ENCODE results near the gene SH2D2A. TPM values are rescaled to one million over a fixed set of nuclear protein-coding genes. Genes with fewer than 3 reads are reported as not detected.
"Not testable (repeated sequence)": the region's sequence is repeated elsewhere in the genome, so short reads cannot be mapped to it uniquely, and the experiment has no call there.

The SH2D2A gene
- polyA plus RNA-seq, 6 donors from 2014 or later: 0.26 to 1.2 (median 0.31) TPM; not detected in 1

- ATAC-seq (ENCODE audit: low read depth in 2 of 2) (no peak), DNase-seq (no peak)
- Mint-ChIP-seq H3K36me3 (peaks cover 5 to 10% of the 10 kb centered on the region in 2 donors), H3K27me3 (no peaks in the 10 kb centered on the region), H3K4me3 (no peak overlapping the region), H3K9me3 (no peaks in the 10 kb centered on the region), H3K4me1 (peaks cover 39 to 53% (median 46%) of the 10 kb centered on the region in 3 donors), H3K27ac (peak overlapping the region in 2 of 6 donors; percentile 29 to 39)
Measured at GRCh38 chr1:156776942-156777341, 39.7 kb downstream of the SH2D2A start.

DNA sequence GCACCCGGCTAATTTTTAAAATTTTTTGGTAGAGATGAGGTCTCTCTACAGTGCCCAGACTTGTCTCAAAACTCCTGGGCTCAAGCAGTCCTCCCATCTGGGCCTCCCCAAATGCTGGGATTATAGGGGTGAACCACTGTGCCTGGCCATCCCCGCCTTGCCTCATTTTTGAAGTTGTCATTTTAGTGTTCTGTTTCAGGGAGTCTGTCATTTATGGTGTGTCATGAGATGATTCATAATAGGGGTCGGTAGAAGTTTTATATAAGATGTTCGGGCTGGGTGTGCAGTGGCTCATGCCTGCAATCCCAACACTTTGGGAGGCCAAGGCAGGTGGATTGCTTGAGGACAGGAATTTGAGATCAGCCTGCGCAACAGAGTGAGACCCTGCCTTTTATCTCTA, 40.8 kb downstream of the SH2D2A start:
- H3K4me1 Mint-ChIP-seq: peaks cover 38 to 51% (median 49%) of the 10 kb centered on the region in 3 donors
- no peak for DNase-seq
- H3K36me3 Mint-ChIP-seq: peaks cover 8 to 13% of the 10 kb centered on the region in 2 donors
- H3K9me3 Mint-ChIP-seq: no peaks in the 10 kb centered on the region
- H3K4me3 Mint-ChIP-seq: no peak overlapping the region
- H3K27me3 Mint-ChIP-seq: no peaks in the 10 kb centered on the region
- no peak for ATAC-seq (ENCODE audit: low read depth in 2 of 2)
- peak overlapping the region in 3 of 6 donors; percentile 25 to 55 (median 54) for H3K27ac Mint-ChIP-seq

- H3K36me3 Mint-ChIP-seq: peaks cover 12 to 19% of the 10 kb centered on the region in 2 donors
- ATAC-seq (ENCODE audit: low read depth in 2 of 2) (no peak), DNase-seq (no peak)
- no peaks in the 10 kb centered on the region for H3K27me3 Mint-ChIP-seq
- H3K27ac Mint-ChIP-seq: peak overlapping the region in 2 of 6 donors; percentile 4 to 47
- no peak overlapping the region for H3K4me3 Mint-ChIP-seq
- H3K4me1 Mint-ChIP-seq: peaks cover 51 to 69% (median 69%) of the 10 kb centered on the region in 3 donors
- H3K9me3 Mint-ChIP-seq: no peaks in the 10 kb centered on the region
Measured at GRCh38 chr1:156773607-156774006, 43.0 kb downstream of the SH2D2A start.

GRCh38 chr1:156772728-156773497, 43.7 kb downstream of the SH2D2A start:
- Mint-ChIP-seq H3K4me3 (peak overlapping the region in 1 of 8 donors; percentile 4), H3K9me3 (no peaks in the 10 kb centered on the region), H3K27ac (peak overlapping the region in 4 of 6 donors; percentile 20 to 81 (median 71)), H3K4me1 (peaks cover 50 to 76% (median 68%) of the 10 kb centered on the region in 3 donors), H3K36me3 (peaks cover 12 to 19% of the 10 kb centered on the region in 2 donors), H3K27me3 (no peaks in the 10 kb centered on the region)
- DNase-seq: no peak
- ATAC-seq (ENCODE audit: low read depth in 2 of 2): no peak

- no peaks in the 10 kb centered on the region for H3K27me3 Mint-ChIP-seq
- peaks cover 12 to 19% of the 10 kb centered on the region in 2 donors for H3K36me3 Mint-ChIP-seq
- H3K4me1 Mint-ChIP-seq: peaks cover 46 to 71% (median 61%) of the 10 kb centered on the region in 3 donors
- no peak overlapping the region for H3K4me3 Mint-ChIP-seq
- ATAC-seq (ENCODE audit: low read depth in 2 of 2): no peak
- H3K9me3 Mint-ChIP-seq: no peaks in the 10 kb centered on the region
- peak overlapping the region in 1 of 6 donors; percentile 67 for H3K27ac Mint-ChIP-seq
- no peak for DNase-seq
Measured at GRCh38 chr1:156772222-156772621, 44.4 kb downstream of the SH2D2A start.

- Mint-ChIP-seq H3K27ac (peak overlapping the region in 2 of 6 donors; percentile 10 to 86), H3K36me3 (peaks cover 12 to 17% of the 10 kb centered on the region in 2 donors), H3K4me3 (peak overlapping the region in 1 of 8 donors; percentile 30), H3K4me1 (peaks cover 41 to 51% (median 47%) of the 10 kb centered on the region in 3 donors), H3K27me3 (no peaks in the 10 kb centered on the region), H3K9me3 (no peaks in the 10 kb centered on the region)
- DNase-seq: no peak
- ATAC-seq (ENCODE audit: low read depth in 2 of 2): no peak
Measured at GRCh38 chr1:156768610-156769295, 47.9 kb downstream of the SH2D2A start.

DNA sequence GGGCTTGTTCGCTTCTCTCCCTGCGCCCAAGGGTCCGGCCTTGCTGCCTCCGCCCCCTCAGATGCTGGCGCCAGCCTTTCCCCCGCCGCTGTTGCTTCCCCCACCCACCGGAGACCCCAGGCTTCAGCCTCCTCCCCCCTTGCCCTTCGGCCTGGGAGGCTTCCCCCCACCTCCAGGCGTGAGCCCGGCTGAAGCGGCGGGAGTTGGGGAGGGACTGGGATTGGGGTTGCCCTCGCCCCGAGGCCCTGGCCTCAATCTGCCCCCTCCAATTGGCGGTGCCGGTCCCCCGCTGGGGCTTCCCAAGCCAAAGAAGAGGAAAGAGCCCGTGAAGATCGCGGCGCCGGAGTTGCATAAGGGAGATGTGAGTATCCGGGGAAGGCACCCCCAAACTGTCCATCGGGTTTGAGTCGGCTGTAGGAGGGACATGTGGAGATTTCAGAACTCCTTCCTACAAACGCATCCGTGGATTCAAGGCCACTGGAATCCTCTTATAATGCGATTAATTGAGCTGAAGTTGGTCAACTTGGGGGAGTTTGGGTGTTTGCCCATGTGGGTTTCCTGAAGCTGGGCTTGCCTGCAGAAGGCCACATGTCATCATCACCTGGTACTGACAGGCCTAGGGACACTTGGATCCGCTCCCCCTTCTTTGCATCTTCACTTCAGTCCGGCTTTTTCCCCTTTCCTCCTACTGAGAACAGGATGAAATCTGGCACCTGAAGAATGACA, 48.6 kb downstream of the SH2D2A start:
- H3K4me1 Mint-ChIP-seq: peaks cover 37 to 45% (median 40%) of the 10 kb centered on the region in 3 donors
- no peak overlapping the region for H3K4me3 Mint-ChIP-seq
- ATAC-seq (ENCODE audit: low read depth in 2 of 2) (peak in 1 of 2 donors; percentile 6), DNase-seq (no peak)
- H3K27me3 Mint-ChIP-seq: no peaks in the 10 kb centered on the region
- peaks cover 12 to 13% of the 10 kb centered on the region in 2 donors for H3K36me3 Mint-ChIP-seq
- H3K27ac Mint-ChIP-seq: peak overlapping the region in 1 of 6 donors; percentile 86
- H3K9me3 Mint-ChIP-seq: no peaks in the 10 kb centered on the region

DNA sequence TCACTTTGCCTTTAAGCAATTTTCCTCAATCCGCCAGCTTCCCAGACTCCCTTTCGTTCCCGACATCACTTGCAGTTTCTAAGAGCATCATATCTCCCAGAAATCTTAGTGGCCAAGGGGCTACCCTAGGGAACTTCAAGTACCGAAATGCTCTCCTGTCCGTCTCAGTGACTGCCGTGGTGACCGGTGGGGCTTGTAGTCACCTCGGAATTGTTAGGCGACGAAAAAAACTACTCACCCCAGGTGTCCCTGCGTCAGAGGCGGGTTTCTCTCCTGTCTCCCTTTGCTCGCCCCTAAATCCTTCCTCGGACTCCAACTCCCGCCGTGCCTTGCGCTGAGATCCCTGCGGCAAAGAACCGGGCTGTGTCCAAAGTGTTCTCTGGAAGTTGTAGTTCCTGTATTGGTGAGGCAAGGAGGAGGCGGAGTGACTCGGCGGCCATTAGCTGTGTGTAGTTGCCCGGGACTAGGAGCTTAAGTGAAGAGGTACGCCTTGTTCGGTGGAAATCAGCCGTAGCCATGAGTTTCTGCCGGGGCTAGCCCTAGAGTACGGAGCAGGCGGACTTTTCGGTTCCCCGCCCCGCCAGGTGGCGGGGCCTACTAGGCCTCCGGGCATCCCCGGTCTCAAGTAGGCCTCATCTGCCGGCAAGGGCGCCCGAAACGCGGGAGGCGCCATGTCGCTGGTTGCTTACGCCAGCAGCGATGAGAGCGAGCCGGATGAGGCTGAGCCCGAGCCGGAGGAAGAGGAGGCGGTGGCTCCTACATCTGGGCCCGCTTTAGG, 49.4 kb downstream of the SH2D2A start, which contains the start of gene PRCC:
Gene PRCC (plus strand): TSS at position 435 of the 778 bp plus-strand sequence. CDS start 237 bp downstream, at position 672.
- Mint-ChIP-seq H3K9me3 (no peaks in the 10 kb centered on the region), H3K4me3 (no peak within 1 kb of the TSS), H3K36me3 (peaks cover 12 to 13% of the 10 kb centered on the region in 2 donors), H3K27ac (peak within 1 kb of the TSS in 4 of 6 donors; percentile 24 to 86 (median 60)), H3K27me3 (no peaks in the 10 kb centered on the region), H3K4me1 (peaks cover 31 to 38% (median 33%) of the 10 kb centered on the region in 3 donors)
- ATAC-seq (ENCODE audit: low read depth in 2 of 2) (peak; percentile 91), DNase-seq (peak; percentile 98)

DNA sequence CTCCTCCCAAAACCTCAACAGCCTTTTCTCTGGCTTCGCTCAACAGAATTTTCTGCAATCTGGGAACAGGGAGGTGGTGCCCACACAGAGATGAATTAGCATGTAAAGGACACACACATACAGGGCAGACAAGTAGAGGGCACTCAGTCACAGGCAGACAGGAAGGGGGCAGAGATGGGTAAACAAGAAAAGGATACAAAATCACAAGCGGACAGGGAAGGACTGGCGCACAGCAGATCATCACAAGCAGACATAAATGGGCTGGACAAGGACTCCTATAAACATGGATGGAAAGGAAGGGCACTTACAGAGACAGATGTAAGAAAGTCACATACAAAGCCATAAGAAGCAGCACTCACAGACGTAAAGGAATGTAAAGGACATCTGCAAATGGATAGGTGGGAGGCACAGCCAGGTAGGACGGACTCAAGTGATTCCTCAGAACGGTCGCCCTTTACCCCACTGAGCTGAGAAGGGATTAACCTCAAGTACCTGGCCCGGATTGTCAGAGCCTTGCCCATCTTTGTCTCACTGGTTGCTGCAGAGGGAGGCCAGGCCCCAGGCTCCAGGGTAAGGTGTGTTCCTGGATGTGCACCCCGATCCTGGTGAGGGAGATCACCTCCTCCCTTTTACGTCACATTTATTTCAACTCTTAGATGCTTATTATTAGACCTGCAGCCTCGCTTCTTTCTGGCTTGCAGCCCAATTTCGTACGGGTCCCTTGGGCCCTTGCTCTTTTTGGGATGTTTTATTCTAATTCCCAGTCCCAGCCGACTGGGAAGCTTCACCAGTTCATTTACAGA, 50.1 kb downstream of the SH2D2A start:
- no peak for ATAC-seq (ENCODE audit: low read depth in 2 of 2)

GRCh38 chr1:156765666-156766065, 51.0 kb downstream of the SH2D2A start:
- Mint-ChIP-seq H3K27me3 (no peaks in the 10 kb centered on the region), H3K9me3 (no peaks in the 10 kb centered on the region), H3K4me1 (peaks cover 22 to 25% (median 24%) of the 10 kb centered on the region in 3 donors), H3K4me3 (peak overlapping the region in 2 of 8 donors; percentile 16 to 44), H3K27ac (peak overlapping the region in 1 of 6 donors; percentile 24), H3K36me3 (peaks cover 2 to 5% of the 10 kb centered on the region in 2 donors)
- ATAC-seq (ENCODE audit: low read depth in 2 of 2): no peak
- DNase-seq: no peak

More for the DNA sequence above, 50.1 kb downstream of the SH2D2A start:
- no peaks in the 10 kb centered on the region for H3K27me3 Mint-ChIP-seq
- peaks cover 10 to 13% of the 10 kb centered on the region in 2 donors for H3K36me3 Mint-ChIP-seq
- no peak for DNase-seq
- H3K9me3 Mint-ChIP-seq: no peaks in the 10 kb centered on the region
- peaks cover 30 to 34% (median 33%) of the 10 kb centered on the region in 3 donors for H3K4me1 Mint-ChIP-seq
- no peak overlapping the region for H3K4me3 Mint-ChIP-seq
- H3K27ac Mint-ChIP-seq: peak overlapping the region in 4 of 6 donors; percentile 24 to 76 (median 36)

GRCh38 chr1:156765136-156765535, 51.5 kb downstream of the SH2D2A start:
- not testable (repeated sequence) for H3K4me3 Mint-ChIP-seq; H3K36me3 Mint-ChIP-seq; H3K27me3 Mint-ChIP-seq; ATAC-seq (ENCODE audit: low read depth in 2 of 2); DNase-seq; H3K9me3 Mint-ChIP-seq; H3K27ac Mint-ChIP-seq
- peaks cover 19 to 20% (median 20%) of the 10 kb centered on the region in 3 donors for H3K4me1 Mint-ChIP-seq

DNA sequence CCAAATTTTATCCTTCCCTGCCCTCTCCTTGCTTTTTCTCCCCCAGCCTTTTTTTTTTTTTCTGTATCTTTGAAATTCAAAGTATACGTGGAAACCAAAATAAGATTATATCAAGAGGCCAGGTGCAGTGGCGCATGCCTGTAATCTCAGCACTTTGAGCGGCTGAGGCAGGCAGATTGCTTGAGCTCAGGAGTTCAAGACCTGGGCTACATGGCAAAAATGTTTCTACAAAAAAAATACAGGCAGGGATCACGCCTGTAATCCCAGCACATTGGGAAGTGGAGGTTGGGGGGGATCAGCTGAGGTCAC, 55.9 kb downstream of the SH2D2A start:
- H3K4me3 Mint-ChIP-seq: no peak overlapping the region
- H3K9me3 Mint-ChIP-seq: no peaks in the 10 kb centered on the region
- no peaks in the 10 kb centered on the region for H3K36me3 Mint-ChIP-seq
- DNase-seq (no peak), ATAC-seq (ENCODE audit: low read depth in 2 of 2) (no peak)
- peaks cover 0 to 6% (median 0%) of the 10 kb centered on the region in 3 donors for H3K4me1 Mint-ChIP-seq
- H3K27me3 Mint-ChIP-seq: no peaks in the 10 kb centered on the region
- H3K27ac Mint-ChIP-seq: peak overlapping the region in 1 of 6 donors; percentile 37
